Putamen (tissue), 1 donor: ENCODE data around the gene SHROOM4.

Experiments
- DNase-seq: peaks from one replicate; pipeline ENCODE4 v3.0.0-alpha.2; 2016; ENCODE audit warnings: low spot score

The SHROOM4 gene

DNA sequence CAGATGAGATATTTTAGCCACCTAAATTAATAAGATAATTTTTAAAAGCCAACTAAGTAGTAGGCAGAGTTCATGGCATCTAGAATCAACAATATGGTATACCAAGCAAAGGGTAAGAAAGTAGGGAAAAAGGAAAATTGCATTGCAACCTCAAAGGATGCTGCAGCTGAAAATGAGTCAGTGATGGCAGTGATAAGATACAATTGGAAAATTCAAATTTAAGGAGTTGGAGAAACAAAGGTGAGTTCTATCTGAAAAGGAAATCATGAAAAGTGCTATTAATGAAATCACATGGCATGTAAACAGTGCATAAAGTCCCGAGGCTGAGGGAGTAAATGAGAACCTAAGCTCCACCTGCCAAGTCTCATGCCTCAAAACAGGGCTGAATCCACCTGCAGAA is 33.9 kb downstream of the SHROOM4 start:
- no peak for DNase-seq

GRCh38 chrX:50779694-50780093 is 34.3 kb downstream of the SHROOM4 start:
- no peak for DNase-seq

- DNase-seq: no peak
Measured at GRCh38 chrX:50778272-50778671, 35.7 kb downstream of the SHROOM4 start.

DNA sequence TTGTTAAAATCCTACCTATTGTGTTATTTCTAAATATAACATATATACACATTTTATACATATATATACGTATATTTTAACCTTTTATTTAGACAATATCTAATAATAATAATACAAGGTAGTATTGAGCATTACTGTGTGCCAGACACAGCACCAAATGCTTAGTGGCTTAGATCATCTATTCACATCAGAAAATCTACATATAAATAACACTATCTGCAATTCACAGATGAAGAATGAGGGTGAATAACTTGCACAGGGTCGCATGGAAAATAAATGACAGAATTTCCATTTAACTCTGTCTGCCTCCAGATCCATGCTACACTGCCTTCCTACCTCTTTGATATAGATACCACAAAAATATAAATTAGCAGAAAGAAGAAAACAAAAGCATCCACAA is 37.7 kb downstream of the SHROOM4 start:
- no peak for DNase-seq

- DNase-seq: no peak
Measured at GRCh38 chrX:50771382-50771781, 42.6 kb downstream of the SHROOM4 start.

DNA sequence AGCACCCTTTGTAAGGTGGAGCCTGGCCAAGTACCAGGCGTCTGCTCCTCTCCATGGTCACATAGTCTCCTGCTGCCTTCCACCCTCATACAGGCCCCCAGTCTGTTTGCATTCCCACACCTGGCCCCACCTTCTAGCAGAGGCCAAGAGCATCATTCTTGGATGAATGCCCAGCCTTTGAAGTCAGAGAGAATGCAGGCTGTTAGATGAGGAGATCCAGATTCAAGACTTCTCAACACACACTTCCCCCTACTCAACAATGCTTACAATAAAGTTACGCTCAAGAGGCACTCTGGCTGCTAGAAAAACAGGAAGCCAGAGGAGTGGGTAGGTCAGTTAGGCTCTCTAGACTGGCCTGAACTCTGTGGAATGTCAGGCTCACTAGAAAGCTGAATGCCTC is 43.3 kb downstream of the SHROOM4 start:
- no peak for DNase-seq

GRCh38 chrX:50769389-50770063 is 44.5 kb downstream of the SHROOM4 start:
- DNase-seq: peak; percentile 76

DNA sequence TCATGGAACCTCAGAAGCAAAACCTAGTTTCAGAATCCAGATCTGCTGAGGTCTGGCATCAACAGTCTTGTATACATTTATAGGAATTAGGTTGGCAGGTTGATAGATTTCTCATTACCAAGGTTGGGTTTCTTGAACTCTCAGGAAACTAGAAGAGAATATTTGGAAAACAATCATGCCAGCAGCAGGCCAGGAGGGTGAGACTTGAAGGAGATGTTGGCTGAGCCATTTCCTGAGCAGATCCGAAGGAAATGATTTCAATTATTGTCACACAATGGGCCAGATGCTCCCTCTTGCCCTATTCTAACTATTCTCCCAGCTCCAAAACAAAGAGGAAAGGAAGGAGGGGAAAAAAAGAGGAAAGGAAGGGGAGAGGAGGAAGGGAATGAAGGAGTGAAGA is 45.2 kb downstream of the SHROOM4 start:
- no peak for DNase-seq

DNA sequence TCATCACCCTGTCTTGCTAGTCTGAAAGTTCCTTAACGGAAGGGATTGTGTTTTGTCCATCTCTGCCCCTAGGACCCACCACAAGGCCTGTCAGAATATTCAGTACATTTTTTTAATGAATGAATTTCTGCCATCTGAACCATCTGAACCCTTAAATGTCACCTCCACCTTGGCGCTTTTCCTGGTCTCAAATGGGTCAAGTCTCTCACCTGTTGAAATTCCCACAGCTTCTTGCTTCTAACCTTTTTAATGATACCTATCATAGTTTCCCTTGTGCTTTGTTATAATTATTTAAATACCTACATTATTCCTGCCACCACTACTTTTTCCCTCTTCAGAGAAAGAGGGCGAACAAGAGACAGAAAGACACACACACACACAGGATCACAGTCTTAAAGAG is 48.0 kb downstream of the SHROOM4 start:
- no peak for DNase-seq

DNA sequence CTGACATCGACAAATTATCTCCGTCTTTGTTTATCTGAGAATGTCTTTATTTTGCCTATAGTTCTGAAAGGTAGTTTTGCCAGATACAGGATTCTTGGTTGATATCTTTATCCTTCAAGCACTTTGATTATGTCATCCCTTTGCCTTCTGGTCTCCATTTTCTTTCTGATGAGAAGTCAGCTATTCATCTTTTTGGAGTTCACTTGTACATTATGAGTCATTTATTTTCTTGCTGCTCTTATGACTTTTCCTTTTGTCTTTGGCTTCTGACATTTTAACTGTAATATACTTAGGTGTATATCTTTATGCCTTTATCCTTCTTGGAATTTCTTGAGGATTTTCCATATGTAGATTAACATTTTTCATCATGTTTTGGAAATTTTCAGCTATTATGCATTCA is 51.4 kb downstream of the SHROOM4 start:
- DNase-seq: no peak

DNA sequence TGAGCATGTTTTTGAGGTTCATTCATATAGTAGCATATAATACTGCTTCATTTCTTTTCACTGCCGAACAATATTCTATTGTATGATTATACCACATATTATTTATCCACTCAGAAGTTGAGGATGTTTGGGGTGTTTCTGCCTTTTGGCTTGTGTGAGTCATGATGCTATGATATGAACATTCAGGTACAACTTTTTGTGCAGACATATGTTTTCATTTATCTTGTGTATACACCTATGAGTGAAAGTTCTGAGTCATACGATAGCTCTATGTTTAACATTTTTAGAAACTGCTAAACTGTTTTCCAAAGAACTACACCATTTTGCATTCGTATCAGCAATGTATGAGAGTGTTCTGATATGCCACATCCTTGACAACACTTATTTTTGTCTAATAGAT is 57.7 kb downstream of the SHROOM4 start:
- no peak for DNase-seq

DNA sequence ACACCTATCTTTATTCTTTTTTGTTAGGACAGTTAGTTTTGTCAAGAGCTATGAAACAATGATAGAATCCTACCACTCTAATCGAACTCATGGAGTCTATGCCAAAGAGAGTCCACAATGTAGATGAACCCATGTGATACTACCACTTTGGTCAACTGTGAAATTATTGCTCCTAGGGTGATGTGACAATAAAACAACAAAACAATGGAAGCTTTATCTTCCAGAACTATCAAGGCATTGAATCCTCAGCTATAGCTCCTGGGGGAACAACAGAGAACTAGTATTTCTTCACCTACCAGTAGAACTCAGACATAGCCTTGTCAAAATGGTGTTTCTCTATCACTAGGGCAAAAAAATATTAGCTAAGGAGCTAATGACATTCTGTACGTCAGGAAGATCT is 62.9 kb downstream of the SHROOM4 start:
- no peak for DNase-seq

- DNase-seq: no peak
Measured at GRCh38 chrX:50747471-50747900, 66.5 kb downstream of the SHROOM4 start.

- DNase-seq: no peak
Measured at GRCh38 chrX:50736656-50737055, 77.3 kb downstream of the SHROOM4 start.

GRCh38 chrX:50726296-50726695 is 87.7 kb downstream of the SHROOM4 start:
- no peak for DNase-seq

DNA sequence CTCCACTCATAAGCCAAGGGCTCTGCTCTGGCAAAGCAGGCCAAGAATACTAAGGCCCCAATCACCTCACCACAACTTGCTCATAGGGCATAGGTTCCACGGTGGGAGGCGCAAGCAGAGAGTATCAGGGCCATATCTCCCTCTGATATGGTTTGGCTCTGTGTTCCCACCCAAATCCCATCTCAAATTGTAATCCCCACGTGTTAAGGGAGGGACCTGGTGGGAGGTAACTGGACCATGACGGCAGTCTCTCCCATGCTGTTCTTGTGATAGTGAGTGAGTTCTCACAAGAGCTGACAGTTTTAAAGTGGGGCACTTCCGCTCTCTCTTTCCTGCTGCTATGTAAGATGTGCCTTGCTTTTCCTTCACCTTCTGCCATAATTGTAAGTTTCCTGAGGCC is 88.7 kb downstream of the SHROOM4 start:
- DNase-seq: no peak

- DNase-seq: no peak
Measured at GRCh38 chrX:50723006-50723405, 91.0 kb downstream of the SHROOM4 start.

GRCh38 chrX:50721764-50722521 is 92.1 kb downstream of the SHROOM4 start:
- no peak for DNase-seq

DNA sequence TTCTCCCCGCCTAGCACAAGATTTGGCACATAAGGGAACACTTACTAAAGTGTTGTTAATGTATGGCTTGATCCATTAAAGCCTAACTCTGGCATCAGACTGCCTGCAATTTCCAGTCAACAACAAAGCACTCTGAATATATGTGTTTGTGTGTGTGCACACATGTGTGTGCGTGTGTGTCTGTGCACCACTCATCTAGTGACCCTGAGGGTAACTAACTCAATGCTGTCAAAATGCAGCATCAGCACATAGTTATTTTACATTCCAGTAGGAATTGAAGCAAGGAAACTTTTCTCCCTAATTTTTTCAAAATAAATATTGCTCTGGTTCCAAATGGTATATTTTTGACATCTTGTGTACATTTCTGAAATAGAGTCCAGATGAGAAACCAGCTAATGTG is 94.4 kb downstream of the SHROOM4 start:
- DNase-seq: no peak

GRCh38 chrX:50718776-50719175 is 95.2 kb downstream of the SHROOM4 start:
- DNase-seq: peak; percentile 4

DNA sequence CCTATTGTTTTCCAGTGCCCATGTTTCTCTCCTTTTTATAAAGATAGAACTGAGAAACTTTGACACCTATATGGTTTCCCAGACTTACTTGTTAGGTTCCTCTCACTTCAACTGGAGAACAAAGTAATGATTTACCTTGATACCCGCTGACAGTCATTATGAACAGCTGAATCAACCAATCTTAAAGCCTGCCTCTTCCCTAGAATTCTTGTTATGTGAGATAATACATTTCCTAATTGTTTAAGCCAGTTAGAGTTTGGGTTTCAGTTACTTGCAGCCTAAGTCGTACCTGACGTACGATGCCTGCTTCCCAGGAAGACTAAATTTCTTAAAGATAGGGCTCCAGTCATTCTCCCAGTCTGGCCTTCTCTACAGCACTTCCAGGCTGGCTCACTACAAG is 97.3 kb downstream of the SHROOM4 start:
- no peak for DNase-seq

DNA sequence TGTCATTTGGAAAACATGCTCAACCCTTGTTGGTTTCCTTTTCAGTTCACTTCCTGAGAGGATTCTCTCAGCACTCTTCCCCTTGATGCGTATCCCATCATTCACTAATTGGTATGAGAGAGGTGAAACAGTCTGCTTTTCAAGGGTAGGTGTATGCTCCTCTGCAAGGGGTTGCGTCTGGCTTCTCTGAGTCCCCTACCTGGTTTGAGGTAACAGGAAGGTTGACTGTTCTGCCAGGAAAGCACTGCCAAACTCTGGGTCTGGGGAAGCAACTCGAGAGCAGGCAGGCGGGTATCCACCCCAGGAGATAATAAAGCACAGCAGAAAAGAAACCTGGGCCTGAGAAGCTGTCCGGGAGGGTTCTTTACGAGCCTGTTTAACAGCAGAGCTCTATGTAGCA is 101.2 kb downstream of the SHROOM4 start:
- no peak for DNase-seq

GRCh38 chrX:50711907-50712306 is 102.1 kb downstream of the SHROOM4 start:
- no peak for DNase-seq
